ENCODE measurements around the gene PLEKHM2. TPM values are rescaled to one million over a fixed set of nuclear protein-coding genes. Genes with fewer than 3 reads are reported as not detected.

PLEKHM2 gene
- total RNA-seq, 2 experiments from 2014 or later = 27.5 to 45.7 TPM

DNA sequence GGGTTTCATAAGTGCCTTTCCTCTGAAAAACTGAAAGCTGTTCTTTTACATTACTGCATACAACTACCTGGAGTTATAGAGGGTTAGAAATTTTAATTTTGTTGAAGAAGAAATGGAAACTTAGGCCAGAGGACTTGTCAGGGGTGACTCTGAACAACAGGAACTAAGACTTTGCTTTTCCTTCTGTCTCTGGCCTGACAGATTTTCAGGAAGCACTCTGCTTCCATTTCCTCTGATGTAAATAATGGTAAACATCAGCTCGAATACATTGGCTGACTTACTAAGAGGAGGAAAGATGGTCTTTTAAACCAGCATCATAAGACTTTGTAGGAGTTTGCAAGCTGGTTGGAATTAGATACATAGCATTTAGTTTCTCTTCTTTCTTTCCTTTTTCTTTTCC, 27.1 kb upstream of the PLEKHM2 start:
- H4K20me1 ChIP-seq (ENCODE audit: insufficient read depth, low read length) = no peaks in the 10 kb centered on the region
- no peaks in the 10 kb centered on the region for H3K9me2 ChIP-seq (ENCODE audit: insufficient read depth, low read length)
- DNase-seq (ENCODE audit: low spot score) = no peak
- no peak overlapping the region for H3K27ac ChIP-seq (ENCODE audit: low read depth, low read length, poor library complexity, severe bottlenecking)
- intact Hi-C loops (cut with micrococcal nuclease; ENCODE audit: unreplicated experiment) = no loop called here
- ChIA-PET POLR2A (interaction anchor here (0.6 kb wide), 1 partner anchor 55 kb away, joined by 3 read pairs; no protein-coding TSS in a partner anchor), CTCF (ENCODE audit: unreplicated experiment) (no interaction called here)
- no TSS peak for BruUV-seq (replicated peaks)
- no peaks in the 10 kb centered on the region for H3K79me2 ChIP-seq (ENCODE audit: insufficient read depth, low read depth, low read length)
- H3K4me1 ChIP-seq (ENCODE audit: insufficient read depth, low read length, poor library complexity, severe bottlenecking) = no peaks in the 10 kb centered on the region
- H3K9me3 ChIP-seq (ENCODE audit: low read length) = no peaks in the 10 kb centered on the region
- H2AFZ ChIP-seq (ENCODE audit: low read length) = no peak overlapping the region
- TF ChIP-seq CTCF (conservative IDR thresholded peaks at IDR 0.05; ENCODE audit: low read length) (no peak), EZH2phosphoT487 (IDR thresholded peaks at IDR 0.05; ENCODE audit: borderline replicate concordance, low read depth, low read length) (no peak)
- no peak overlapping the region for H3K4me3 ChIP-seq (ENCODE audit: low read depth, low read length, poor library complexity, severe bottlenecking)
- peaks cover 85% of the 10 kb centered on the region for H3K36me3 ChIP-seq (ENCODE audit: insufficient read depth, low read length)
- H3K4me2 ChIP-seq (ENCODE audit: low read length) = no peak overlapping the region

GRCh38 chr1:15660151-15660550, 24.0 kb upstream of the PLEKHM2 start:
- Histone ChIP-seq H2AFZ (ENCODE audit: low read length) (no peak overlapping the region), H4K20me1 (ENCODE audit: insufficient read depth, low read length) (no peaks in the 10 kb centered on the region), H3K9me2 (ENCODE audit: insufficient read depth, low read length) (no peaks in the 10 kb centered on the region), H3K4me3 (ENCODE audit: low read depth, low read length, poor library complexity, severe bottlenecking) (no peak overlapping the region), H3K79me2 (ENCODE audit: insufficient read depth, low read depth, low read length) (no peaks in the 10 kb centered on the region), H3K9me3 (ENCODE audit: low read length) (no peaks in the 10 kb centered on the region), H3K4me2 (ENCODE audit: low read length) (no peak overlapping the region), H3K27ac (ENCODE audit: low read depth, low read length, poor library complexity, severe bottlenecking) (no peak overlapping the region), H3K4me1 (ENCODE audit: insufficient read depth, low read length, poor library complexity, severe bottlenecking) (no peaks in the 10 kb centered on the region), H3K36me3 (ENCODE audit: insufficient read depth, low read length) (peaks cover 73% of the 10 kb centered on the region)
- TF ChIP-seq EZH2phosphoT487 (IDR thresholded peaks at IDR 0.05; ENCODE audit: borderline replicate concordance, low read depth, low read length) (no peak), CTCF (conservative IDR thresholded peaks at IDR 0.05; ENCODE audit: low read length) (no peak)
- ChIA-PET CTCF (ENCODE audit: unreplicated experiment) (interaction anchor here (1.3 kb wide), 1 partner anchor 37 kb away, joined by 4 read pairs; no protein-coding TSS in a partner anchor), POLR2A (interaction anchor here (0.6 to 0.7 kb wide), 2 partner anchors 9 to 38 kb away, joined by 3 read pairs; no protein-coding TSS in a partner anchor)
- no peak for DNase-seq (ENCODE audit: low spot score)
- intact Hi-C loops (cut with micrococcal nuclease; ENCODE audit: unreplicated experiment) = no loop called here
- no TSS peak for BruUV-seq (replicated peaks)

- H3K9me2 ChIP-seq (ENCODE audit: insufficient read depth, low read length) = no peaks in the 10 kb centered on the region
- H3K4me2 ChIP-seq (ENCODE audit: low read length) = no peak overlapping the region
- H3K27ac ChIP-seq (ENCODE audit: low read depth, low read length, poor library complexity, severe bottlenecking) = no peak overlapping the region
- no peak for DNase-seq (ENCODE audit: low spot score)
- CTCF ChIA-PET (ENCODE audit: unreplicated experiment) = no interaction called here
- no peak overlapping the region for H3K4me3 ChIP-seq (ENCODE audit: low read depth, low read length, poor library complexity, severe bottlenecking)
- TF ChIP-seq EZH2phosphoT487 (IDR thresholded peaks at IDR 0.05; ENCODE audit: borderline replicate concordance, low read depth, low read length) (no peak), CTCF (conservative IDR thresholded peaks at IDR 0.05; ENCODE audit: low read length) (no peak)
- no TSS peak for BruUV-seq (replicated peaks)
- H3K4me1 ChIP-seq (ENCODE audit: insufficient read depth, low read length, poor library complexity, severe bottlenecking) = no peaks in the 10 kb centered on the region
- H4K20me1 ChIP-seq (ENCODE audit: insufficient read depth, low read length) = no peaks in the 10 kb centered on the region
- no peaks in the 10 kb centered on the region for H3K79me2 ChIP-seq (ENCODE audit: insufficient read depth, low read depth, low read length)
- H3K9me3 ChIP-seq (ENCODE audit: low read length) = no peaks in the 10 kb centered on the region
- POLR2A ChIA-PET = interaction anchor here (0.6 kb wide), 1 partner anchor 66 kb away, joined by 4 read pairs; no protein-coding TSS in a partner anchor
- intact Hi-C loops (cut with micrococcal nuclease; ENCODE audit: unreplicated experiment) = no loop called here
- peaks cover 54% of the 10 kb centered on the region for H3K36me3 ChIP-seq (ENCODE audit: insufficient read depth, low read length)
- H2AFZ ChIP-seq (ENCODE audit: low read length) = no peak overlapping the region
Observed at GRCh38 chr1:15662477-15662876, 21.6 kb upstream of the PLEKHM2 start.

Data from OCI-LY7 (cell line).